Activated CD4-positive, alpha-beta T cell treated with anti-CD3 and anti-CD28 coated beads, Interleukin-2, amount 50 U/mL, for 1 hour (primary cell): ENCODE results near the gene MPV17.
A peak's percentile ranks its signal among the peaks of the same experiment; 100 is the strongest.
"Not testable (repeated sequence)": the region's sequence is repeated elsewhere in the genome, so short reads cannot be mapped to it uniquely, and the experiment has no call there.

Experiments
- DNase-seq: peaks from one replicate; pipeline ENCODE4 v3.0.0-alpha.2; 2020

The MPV17 gene

DNA sequence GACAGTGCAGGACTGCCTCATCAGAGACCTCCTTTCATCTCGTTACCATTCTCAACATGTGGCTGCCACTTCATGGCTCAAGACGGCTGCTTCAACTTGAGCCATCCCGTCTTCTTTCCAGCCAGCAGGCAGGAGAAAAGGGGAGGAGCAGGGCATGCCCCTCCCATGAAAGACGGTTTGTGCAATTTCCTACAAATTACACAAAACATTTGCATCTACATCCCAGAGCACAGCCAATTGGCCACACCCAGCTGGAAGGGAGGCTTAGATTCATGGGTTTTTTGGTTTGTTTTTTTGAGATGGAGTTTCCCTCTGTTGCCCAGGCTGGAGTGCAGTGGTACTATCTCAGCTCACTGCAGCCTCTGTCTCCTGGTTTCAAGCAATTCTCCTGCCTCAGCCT is 26.4 kb downstream of the MPV17 start:
- DNase-seq, result no peak

DNA sequence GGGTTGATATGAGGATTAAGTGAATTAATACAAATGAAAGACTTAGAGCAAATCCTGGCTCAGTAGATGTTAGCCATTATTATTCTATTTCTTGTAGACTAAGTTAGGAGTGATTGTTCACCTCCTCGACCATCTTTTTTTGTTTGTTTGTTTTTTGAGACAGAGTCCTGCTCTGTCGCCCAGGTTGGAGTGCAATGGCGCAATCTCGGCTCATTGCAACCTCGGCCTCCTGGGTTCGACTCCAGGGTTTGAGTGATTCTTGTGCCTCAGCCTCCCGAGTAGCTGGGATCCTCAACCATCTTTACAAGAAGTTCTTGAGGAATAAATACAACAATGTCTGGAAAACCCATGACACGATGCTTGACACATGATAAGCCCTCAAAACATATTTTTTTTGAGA is 28.0 kb downstream of the MPV17 start:
- DNase-seq, result no peak

DNA sequence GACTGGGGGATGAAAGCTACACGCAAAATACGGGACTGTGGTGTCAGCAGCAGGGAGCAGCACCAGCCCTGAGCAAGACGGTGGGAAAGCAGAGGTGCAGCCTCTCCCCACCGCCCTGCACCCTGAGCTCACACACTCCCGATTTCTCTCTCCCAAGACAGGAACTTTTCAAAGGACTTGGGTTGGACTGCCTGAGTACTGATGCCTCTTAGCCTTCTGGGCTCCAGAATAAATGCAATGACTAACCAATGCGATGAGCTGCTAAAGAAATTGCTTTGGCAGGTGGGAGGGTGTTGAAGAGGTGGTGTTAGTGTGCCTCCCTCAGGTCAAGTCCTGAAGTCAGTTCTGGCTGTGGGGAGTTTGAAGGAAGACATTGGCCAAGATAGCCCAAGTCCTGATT is 31.0 kb downstream of the MPV17 start:
- DNase-seq, result no peak

DNA sequence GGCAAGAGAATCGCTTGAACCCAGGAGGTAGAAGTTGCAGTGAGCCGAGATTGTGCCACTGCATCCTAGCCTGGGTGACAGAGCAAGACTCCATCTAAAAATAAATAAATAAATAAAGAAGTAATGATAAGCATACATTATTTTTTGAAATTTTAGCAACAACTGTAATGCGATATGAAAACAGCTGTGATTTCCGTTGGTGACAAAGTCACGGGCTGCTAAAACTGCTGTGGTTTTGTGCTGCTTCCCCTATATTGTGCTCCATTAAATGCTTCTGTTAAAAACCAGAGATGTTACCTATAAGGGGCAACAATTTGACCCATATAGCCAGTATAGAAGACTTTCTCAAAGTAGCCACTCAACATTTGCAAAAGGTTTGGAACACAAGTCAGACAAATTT is 32.3 kb downstream of the MPV17 start:
- DNase-seq, result no peak

DNA sequence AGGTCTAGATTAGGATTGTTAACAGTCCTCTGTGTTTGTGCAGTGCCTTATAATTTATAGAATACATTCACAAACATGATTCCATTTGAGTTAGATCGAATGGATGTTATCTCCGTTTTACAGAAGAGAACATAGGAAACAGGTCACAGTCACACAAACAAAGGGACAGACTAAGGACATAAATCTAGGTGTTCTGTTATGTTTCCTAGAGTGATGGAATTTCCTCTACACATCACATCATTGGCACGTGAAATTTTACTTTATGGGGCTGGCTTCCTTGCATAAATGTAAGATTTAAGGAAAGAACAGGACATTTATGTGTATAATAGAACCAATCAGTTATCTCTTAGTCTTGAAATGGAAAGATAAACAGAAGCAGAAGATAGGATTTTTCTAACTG is 34.3 kb downstream of the MPV17 start:
- no peak for DNase-seq

DNA sequence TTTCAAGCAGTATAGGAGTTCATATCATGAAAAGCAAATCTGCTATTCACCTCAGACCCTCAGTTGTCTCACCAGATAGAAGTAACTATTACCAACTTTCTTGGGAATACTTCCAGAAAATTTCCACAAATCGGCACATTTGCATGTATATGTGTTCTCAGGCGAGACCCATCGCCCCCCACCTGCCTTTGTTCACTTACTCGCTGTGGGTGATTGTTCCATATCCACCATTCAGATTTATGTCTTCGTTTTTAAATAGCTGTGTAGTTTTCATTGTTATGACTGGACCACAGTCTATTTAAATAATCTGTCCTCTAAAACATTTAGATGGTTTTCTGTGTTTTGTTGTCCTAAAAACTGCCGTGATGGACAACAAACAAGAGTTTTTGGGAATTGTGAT is 37.4 kb downstream of the MPV17 start:
- DNase-seq, result no peak

DNA sequence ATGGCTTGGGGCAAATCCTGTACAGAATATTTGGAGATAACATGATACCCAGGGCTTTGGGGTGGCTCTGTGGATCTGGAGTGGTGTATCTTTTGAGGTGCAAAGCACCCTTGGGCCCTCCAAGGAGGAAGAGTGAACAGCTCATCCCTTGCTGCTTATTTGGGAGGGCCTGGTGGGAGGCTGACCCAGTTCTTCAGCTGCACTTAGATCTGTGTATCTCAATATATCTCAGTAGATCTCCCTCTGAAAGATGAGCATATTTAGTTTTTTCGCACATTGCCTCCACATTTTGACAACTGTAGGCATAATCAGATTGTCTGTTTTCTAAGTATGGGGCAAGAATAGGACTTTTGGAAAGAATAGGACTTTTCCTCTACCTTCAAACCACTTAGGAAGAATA is 37.9 kb downstream of the MPV17 start:
- DNase-seq, result no peak

DNA sequence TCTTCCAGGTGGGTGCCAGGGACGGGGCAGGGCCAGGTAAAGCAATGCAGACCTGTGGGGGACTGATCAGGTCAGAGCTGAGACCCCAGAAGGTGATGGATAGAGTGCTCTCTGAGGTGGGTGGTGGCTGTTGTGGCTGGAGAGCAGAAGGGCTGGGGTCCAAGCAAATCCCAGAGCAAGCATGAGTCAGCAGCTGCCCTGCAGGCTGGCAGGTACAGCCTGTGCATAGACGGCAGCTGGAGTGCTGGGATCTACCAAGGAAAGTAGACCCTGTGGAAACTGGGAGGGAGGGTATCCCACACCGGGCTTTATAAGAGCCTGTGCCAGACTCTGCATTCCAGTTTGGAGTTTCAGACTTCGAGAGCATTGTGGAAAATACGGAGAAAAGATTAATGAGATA is 40.0 kb downstream of the MPV17 start:
- DNase-seq, result no peak

DNA sequence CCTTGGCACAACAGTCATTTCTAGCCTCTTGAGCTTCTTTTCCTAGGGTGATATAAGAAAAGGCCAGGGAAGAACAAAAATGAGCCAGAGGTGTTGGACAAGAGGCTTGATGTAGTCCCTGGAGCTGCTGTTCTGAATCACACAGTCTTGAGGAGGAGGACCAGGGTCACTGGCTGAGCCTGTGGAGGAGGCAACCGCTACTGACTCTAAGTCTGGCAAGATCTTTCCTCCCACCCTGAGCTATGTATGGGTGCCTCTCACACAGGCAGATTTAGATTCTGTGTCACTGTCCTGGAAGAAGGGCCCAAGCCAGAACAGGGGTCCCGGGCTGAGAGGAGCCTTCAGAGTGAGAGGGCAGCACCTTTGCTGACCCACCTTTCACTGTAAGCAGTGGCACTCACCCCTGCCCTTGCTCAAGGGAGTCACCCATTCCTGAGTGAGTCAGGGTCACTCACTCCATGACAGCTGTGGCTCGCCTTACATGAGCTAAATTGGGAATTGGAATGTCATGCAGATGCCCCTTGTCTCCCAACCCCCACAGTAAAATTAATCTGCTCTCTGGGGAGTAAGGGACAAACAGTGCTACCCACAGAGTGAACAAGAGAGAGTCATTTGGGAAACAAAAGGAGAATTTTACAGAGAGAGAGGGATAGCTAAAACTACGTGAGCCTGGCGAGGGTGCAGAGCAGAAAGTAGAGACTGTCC is 40.9 kb downstream of the MPV17 start, which contains the start of gene TRIM54:
TRIM54 (plus strand) TSS at position 575 of the 705 bp plus-strand sequence. CDS start 303 bp downstream, outside the sequence.
- DNase-seq, result no peak

DNA sequence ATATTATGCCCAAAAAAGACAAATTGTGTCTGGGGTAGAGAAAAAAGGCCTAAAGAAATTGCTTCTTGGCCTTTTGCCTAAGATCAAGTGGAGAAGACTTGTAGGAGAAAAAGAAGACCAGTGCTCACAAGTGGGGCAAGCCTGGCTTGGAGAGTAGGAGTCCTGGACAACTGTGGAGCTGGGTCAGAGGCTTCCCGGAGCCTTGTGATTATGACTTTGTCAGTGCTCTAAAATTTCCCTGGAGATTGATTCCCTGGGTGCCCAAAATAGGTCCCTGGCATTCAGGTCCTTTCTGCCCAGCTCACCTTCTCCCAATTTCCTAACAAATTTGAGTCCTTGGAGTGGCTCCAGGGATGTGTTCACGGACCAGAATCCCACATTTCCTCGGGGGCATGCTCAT is 41.5 kb downstream of the MPV17 start:
- DNase-seq, result no peak

DNA sequence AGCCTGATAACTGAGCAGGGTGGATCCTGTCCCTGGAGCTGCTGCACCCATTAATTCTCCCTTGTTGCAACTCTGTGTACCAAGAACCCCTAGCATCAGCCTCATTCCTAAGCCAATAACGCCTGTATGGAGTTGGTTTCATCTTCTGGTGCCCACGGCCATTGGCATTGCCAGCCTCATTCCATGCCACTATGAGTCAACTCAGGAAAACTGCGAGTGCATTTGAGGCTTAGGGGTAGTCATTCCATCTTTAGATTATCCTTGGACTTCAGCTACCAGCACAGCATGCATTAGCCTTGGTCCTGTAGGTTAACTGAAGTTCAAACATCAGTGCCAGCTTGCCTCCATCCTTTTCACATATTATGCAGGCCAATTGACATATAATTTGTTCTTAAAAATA is 42.1 kb downstream of the MPV17 start:
- DNase-seq, result no peak

DNA sequence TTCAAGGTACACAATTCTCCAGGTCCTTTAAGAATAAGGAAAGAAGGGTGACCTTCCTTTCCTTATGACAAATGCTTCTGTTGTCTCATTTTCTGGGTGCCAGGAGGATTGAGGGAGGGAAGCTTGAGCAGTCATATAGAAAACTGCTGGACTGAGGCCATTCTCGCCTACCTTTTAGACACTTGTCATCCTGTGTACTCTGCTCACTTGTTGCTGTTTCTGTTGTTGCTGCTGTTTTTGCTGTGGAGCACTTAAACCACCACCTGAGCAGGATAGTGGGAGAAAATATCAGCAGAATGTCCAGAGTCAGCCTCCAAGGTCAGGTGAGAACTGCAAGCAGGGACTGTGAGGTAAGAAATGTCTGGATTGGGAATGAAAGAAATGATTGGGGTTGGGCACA is 44.9 kb downstream of the MPV17 start:
- no peak for DNase-seq

DNA sequence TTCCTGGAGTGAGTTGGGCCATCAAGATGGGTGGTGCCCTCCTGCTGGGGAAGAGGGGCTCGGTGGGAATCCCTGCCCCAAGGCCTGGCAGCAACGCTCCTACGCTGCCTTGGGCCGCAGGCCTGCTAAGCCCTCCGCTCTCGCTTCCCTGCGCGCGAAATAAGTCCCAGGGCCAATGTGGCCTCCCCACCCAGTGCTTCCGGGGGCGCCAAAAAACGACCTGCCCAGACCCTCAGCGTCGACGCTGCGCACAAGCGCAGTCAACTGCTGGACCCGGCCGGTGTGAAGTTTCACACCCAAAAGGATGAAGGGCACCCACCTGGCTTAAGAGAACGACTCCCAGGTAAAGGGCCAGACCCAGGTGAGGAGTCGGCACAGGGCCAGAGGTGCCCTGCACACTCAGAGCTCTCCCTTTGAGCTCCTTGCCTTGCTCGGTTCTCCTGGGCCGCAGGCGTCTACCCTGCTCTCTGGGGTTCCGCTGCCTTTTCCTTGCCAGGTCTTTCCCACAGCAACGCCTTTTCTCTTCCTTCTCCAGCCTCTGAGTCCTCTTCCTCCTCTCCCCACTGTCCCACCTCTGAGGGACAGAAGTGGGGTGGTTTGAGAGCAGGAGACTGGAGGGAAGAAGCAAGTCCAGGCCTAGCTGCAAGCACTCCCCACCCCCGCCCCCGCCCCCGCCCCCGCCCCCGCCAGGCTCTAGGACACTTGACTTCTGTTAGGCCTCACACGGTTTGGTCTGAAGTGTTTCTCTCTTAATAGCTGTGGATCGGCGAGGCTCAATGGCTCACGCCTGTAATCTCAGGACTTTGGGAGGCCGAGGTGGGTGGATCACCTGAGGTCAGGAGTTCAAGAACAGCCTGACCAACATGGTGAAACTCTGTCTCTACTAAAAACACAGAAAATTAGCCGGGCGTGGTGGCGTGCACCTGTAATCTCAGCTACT is 47.4 kb downstream of the MPV17 start, which contains the start of gene DNAJC5G:
DNAJC5G (plus strand) TSS at position 223 of the 940 bp plus-strand sequence. CDS start 1,296 bp downstream, outside the sequence.
- DNase-seq, result no peak

DNA sequence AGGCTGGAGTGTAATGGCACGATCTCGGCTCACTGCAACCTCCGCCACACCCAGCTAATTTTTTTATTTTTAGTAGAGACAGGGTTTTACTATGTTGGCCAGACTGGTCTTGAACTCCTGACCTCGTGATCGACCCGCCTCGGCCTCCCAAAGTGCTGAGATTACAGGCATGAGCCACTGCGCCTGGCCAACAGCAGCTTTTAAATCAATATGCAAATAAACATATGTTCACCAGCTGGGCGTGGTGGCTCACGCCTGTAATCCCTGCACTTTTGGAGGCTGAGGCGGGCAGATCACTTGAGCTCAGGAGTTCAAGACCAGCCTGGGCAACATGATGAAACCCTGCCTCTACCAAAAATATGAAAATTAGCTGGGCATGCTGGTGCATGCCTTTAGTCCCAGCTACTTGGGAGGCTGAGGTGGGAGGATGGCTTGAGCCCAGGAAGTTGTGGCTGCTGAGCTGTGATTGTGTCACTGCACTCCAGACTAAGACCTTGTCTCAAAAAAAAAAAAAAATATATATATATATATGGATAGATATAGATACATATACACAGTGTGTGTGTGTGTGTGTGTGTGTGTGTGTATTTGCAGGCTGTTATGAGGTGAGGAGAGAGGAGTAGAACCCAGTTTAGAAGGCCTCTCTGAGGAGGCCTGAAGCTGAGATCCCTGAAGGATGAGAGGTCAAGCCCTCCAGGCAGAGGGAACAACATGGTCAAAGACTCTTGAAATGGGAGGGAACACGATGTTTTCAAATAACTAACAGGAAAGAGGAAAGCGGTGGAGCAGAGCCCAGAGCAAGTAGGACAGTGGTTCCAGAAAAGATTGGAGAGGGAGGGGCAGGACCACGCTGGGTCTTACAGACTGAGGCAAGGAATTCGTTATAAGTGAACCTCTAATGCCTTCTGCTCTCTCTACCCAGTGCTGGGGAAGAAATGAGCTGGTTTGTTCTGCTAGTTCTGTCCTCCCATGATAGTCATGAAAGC is 50.1 kb downstream of the MPV17 start:
- DNase-seq, result not testable (repeated sequence)

DNA sequence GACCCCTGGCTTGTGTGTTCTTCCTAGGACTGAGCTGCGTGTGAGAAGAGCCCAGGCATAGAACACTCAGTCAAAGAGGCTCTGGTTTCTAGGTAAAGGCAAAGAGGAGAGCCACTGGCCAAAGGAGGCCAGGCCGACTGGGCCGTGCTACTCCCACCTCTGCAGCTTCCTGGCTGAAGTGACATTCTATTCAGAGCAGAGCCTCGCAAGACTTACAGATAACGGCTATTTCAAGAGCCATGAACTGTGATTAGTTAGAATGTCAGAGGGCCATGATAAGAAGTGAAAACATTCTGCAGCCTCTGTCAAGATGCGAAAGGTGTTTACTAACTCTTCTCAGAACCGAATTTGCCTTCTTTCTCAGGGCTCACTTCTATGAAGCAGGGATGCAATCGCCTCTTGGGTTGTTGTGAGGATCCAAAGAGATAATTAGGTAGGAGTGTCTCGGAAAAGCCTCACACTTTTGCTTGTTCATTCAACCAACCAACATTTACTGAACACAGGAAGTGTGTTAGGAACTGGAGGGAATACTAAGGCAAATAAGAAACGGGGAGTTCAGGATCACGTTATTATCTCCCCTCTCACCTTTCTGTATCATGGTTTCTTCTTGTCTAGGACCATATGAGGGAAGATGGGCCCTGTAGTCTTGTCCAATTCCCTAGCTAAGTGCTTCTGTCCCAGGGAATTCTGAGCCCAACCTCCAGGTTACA is 51.1 kb downstream of the MPV17 start:
- no peak for DNase-seq

DNA sequence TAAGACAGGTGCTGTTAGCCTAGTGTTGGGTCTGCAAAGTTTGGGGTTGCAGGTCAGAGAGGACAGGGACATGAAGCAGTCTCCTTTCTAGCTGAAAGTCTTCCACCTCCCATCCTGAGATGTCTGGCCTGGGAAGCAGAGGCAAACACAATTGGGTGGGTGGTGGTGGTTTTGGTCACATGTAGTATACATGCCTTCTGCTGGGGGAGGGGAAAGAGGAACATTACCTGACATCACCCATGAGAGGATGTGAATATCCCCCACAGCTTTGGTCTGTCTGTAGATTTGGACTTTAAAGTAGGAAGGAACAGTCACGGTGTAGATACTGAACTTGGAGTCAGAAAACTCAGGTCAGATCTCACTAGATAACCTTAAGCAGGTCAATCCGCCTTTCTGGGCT is 52.2 kb downstream of the MPV17 start:
- no peak for DNase-seq

DNA sequence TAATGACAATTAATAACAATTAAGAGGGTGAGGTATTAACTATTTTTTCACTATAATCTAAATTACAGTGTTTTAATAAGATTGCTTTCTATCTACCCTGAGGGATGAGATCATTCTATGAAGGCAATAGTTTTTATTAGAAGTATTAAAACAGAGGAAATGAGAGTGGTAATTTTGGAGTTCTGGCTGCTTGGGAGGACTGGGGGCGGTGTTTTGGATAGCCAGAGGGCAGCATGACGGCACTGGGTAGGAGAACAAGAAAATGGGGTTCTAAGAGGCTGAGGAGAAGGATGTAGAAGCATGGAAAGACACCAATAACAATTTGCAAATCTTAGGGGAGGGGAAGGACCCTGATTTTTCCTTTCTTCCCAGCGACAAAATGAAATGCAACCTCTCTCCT is 52.8 kb downstream of the MPV17 start:
- DNase-seq, result no peak

DNA sequence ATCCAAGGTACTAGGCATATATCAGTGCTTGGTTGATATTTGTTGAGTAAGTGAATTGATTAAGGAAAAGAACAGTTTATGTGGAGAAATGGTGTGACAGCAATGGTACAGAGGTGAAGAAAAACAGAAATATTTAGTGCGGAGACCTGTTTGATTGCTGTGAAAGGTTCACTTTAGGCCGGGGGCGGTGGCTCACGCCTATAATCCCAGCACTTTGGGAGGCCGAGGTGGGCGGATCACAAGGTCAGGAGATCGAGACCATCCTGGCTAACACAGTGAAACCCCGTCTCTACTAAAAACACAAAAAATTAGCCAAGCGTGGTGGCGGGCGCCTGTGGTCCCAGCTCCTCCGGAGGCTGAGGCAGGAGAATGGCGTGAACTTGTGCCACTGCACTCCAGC is 54.6 kb downstream of the MPV17 start:
- DNase-seq, result not testable (repeated sequence)

DNA sequence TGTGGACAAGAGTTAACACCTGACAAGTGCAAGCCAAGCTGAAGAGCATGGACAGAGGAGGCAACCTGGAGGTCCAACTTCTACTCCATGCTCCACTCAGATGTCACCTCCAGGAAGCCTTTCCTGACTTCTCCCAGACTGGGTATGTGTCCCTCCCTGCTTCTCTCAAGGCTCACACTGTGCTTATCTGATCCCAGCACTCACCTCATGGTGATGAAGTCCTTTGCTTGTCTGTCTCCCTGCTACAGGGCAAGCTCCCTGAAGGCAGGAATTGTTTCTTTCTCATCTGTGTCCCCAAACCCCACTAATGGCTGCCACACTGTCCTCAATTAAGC is 57.4 kb downstream of the MPV17 start:
- no peak for DNase-seq

DNA sequence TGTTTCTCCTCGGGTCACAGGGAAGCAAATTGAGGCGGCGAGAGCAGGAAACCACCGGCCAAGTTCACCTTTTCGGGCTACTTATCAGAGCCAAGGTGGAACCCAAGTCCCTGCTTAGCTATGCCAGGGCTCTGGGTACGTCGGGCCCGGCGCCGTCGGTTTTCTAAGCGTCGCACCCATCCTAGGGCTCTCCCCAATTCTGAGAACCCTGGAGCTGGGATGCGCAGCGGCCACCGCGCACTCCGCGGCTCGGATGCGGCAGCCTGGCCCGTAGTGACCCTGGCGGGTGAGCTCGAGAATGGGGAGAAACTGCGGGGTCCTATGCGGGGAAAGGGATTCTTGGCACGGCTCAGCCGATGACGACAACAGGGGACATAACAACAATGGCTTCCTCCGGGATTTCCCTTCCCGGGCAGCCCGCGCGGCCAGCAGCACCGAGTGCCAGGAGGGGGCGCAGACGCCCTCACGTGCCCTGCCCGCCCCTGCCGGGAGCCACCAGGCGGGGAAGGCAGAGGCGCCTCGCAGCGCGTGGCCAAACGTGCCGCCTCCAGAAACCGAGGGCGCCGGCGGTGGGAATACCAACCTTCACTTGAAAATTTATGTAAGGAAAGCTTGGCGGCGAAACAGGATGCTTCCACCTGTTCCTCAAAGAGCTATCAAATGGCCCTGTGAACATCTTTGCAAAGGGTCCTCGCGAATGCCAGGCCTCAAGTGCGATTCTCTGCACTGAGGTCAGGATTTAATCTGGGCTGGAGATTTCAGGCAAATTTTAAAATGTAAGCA is 58.0 kb downstream of the MPV17 start:
- DNase-seq, result peak; percentile 62

DNA sequence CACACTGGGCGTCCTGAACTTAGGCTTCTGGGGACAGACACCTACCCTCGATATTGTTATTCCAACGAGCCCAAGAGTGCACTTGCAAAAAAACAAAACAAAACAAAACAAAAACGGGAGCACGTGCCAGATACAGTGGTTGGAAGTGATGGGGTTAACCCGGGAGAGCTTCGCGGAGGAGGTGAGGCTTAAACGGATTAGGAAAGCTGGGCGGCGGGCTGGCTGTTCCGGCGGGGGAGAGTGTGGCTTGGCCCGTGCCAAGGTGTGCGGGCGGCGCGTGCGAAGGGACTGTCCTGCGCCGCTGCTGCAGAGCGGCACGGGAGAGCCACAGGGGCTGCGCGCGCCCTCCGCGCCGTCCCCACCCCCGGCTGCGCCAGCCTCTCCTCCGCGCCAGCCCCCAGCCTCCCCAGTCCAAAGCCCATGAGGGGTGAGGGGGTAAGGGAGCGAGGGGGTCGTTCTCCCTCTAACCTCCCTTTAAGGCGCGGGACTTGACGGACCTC is 58.6 kb downstream of the MPV17 start:
- peak; percentile 6 for DNase-seq
